HFFc6 (cell line): ENCODE results near the gene MAP2K5. TPM values are rescaled to one million over a fixed set of nuclear protein-coding genes. Genes with fewer than 3 reads are reported as not detected.
A peak's percentile ranks its signal among the peaks of the same experiment; 100 is the strongest.

Experiments used
- DNase-seq: peaks from one replicate; pipeline ENCODE4 v3.0.0-alpha.2; 2018
- H3K27ac Mint-ChIP-seq: 2 replicates; pipeline ENCODE4 v1.8.0; 2020; ENCODE audit warnings: mild to moderate bottlenecking, mixed read lengths
- H3K27me3 Mint-ChIP-seq: 2 replicates; pipeline ENCODE4 v1.8.0; 2021; ENCODE audit warnings: mild to moderate bottlenecking, moderate library complexity, mixed read lengths; ENCODE audit not compliant: insufficient read depth
- H3K36me3 Mint-ChIP-seq: 2 replicates; pipeline ENCODE4 v1.8.0; 2021; ENCODE audit warnings: low read depth, mixed read lengths
- H3K4me1 Mint-ChIP-seq: 2 replicates; pipeline ENCODE4 v1.8.0; 2020; ENCODE audit warnings: low read depth, mixed read lengths
- H3K4me3 Mint-ChIP-seq: 2 replicates; pipeline ENCODE4 v1.8.0; 2020; ENCODE audit warnings: mild to moderate bottlenecking, moderate library complexity, mixed read lengths
- H3K9me3 Mint-ChIP-seq: 2 replicates; pipeline ENCODE4 v1.8.0; 2020; ENCODE audit warnings: mild to moderate bottlenecking, mixed read lengths
- total RNA-seq, 6 experiments: library from RNA; stranded (reverse); fragmentation: NEBNext Ultra II Directional; extraction: Animal tissue kit (Norgen Biotek cat#: 25700); gene quantifications; 2 replicates in 1 of 6; 3 replicates in 5 of 6; pipeline ENCODE4 v1.2.3, GENCODE V29; 2021
- TF ChIP-seq, protein P1 (sequence below): fragments of 200-600 bp; sonication (generic); IDR thresholded peaks from 2 replicates; pipeline ENCODE4 v1.5.0; 2021; ENCODE audit warnings: antibody characterized with exemption, mild to moderate bottlenecking

MAP2K5 gene
- total RNA-seq, 6 experiments from 2014 or later = 10.2 to 14.3 (median 13.3) TPM

DNA sequence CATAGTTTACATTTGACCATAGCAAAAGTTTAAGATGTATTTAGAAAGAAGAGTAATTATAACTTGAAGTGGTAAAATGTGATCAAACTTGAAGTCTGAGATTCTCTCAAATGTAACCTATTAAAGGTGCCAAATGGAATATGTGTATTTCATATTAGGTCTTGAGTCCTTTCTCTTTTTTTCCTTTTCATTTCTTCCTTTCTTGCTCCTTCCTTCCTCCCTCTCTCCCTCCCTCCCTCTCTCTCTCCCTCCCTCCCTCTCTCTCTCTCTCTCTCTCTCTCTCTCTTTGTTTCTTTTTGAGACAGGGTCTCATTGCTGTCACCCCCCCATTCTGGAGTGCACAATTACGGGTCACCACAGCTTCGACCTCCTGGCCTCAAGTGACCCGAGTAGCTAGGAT lies 47.7 kb downstream of the MAP2K5 start:
- H3K9me3 Mint-ChIP-seq = no peaks in the 10 kb centered on the region
- no peak for DNase-seq
- no peak overlapping the region for H3K27ac Mint-ChIP-seq

DNA sequence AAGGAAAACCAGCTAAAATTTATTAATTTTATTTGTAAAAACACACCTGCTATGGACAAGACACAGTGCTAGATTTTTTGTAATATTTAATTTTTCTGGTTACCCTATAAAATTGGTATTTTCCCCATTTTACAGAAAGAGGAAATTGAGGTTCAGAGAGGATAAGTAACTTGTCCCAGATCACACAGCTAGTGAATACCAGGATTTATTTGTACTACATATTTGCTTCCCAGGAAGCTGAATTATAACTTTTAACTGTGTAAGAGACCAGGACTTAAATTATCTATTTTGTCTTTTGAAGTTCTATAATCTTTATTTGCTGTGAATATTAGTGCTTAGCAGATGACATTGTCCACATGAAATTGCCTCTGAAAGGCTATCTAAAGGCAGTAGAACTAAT lies 49.7 kb downstream of the MAP2K5 start:
- TF ChIP-seq, protein P1, sequence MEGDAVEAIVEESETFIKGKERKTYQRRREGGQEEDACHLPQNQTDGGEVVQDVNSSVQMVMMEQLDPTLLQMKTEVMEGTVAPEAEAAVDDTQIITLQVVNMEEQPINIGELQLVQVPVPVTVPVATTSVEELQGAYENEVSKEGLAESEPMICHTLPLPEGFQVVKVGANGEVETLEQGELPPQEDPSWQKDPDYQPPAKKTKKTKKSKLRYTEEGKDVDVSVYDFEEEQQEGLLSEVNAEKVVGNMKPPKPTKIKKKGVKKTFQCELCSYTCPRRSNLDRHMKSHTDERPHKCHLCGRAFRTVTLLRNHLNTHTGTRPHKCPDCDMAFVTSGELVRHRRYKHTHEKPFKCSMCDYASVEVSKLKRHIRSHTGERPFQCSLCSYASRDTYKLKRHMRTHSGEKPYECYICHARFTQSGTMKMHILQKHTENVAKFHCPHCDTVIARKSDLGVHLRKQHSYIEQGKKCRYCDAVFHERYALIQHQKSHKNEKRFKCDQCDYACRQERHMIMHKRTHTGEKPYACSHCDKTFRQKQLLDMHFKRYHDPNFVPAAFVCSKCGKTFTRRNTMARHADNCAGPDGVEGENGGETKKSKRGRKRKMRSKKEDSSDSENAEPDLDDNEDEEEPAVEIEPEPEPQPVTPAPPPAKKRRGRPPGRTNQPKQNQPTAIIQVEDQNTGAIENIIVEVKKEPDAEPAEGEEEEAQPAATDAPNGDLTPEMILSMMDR = no peak
- DNase-seq = no peak
- Mint-ChIP-seq H3K4me3 (no peak overlapping the region), H3K27ac (no peak overlapping the region), H3K36me3 (peaks cover 20% of the 10 kb centered on the region), H3K27me3 (no peaks in the 10 kb centered on the region; the same call in 1 of the 2 replicates), H3K9me3 (no peaks in the 10 kb centered on the region), H3K4me1 (peaks cover 11% of the 10 kb centered on the region)

More for the DNA sequence above, 47.7 kb downstream of the MAP2K5 start:
- Mint-ChIP-seq H3K4me3 (no peak overlapping the region), H3K36me3 (peaks cover 16% of the 10 kb centered on the region), H3K4me1 (peaks cover 11% of the 10 kb centered on the region), H3K27me3 (no peaks in the 10 kb centered on the region)
- TF ChIP-seq, protein P1 = no peak

DNA sequence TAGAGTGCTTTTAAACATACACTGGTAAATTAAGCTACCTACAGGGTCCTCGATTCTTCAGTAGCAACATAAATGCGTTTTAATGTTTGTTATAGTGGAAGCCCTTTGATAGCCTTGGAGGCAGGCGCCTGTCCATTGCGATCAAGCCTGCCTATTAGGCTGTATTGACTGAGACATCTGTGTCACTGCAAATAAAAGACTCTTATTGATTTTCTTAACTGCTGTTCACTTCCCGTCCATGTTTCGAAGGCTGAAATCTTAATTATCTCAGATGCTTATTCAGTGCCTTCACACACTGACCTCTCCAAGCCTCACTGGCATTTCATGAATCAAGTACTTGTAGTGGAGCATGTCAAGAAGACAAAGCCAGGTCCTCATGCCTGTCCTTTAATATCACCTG lies 51.1 kb downstream of the MAP2K5 start:
- Mint-ChIP-seq H3K27me3 (no peaks in the 10 kb centered on the region; the same call in 1 of the 2 replicates), H3K4me3 (no peak overlapping the region), H3K36me3 (peaks cover 12% of the 10 kb centered on the region), H3K4me1 (peaks cover 11% of the 10 kb centered on the region), H3K27ac (no peak overlapping the region), H3K9me3 (no peaks in the 10 kb centered on the region)
- no peak for DNase-seq
- TF ChIP-seq, protein P1 = no peak

DNA sequence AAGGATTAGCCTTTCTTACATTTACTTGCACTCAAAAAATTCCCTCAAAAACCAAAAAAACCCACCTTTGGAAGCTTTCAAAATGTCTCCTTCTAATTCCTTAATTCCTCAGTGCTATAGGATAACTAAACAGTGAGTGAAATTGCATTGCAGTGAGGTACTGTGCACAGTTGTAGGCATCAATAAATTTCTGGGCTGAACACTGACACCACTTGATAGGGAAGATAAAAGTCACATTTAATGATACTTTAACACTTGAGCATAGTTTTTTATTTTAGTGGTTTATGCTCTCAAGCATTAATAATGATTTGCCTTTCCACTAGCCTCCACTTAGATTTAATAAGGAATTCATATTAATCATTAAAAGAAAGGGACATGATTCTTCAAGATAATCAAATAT lies 52.3 kb downstream of the MAP2K5 start:
- DNase-seq = no peak
- no peak overlapping the region for H3K27ac Mint-ChIP-seq
- no peaks in the 10 kb centered on the region for H3K9me3 Mint-ChIP-seq
- TF ChIP-seq, protein P1 = no peak
- H3K4me3 Mint-ChIP-seq = no peak overlapping the region
- H3K36me3 Mint-ChIP-seq = peaks cover 14% of the 10 kb centered on the region
- H3K4me1 Mint-ChIP-seq = peaks cover 11% of the 10 kb centered on the region
- no peaks in the 10 kb centered on the region; the same call in 1 of the 2 replicates for H3K27me3 Mint-ChIP-seq

DNA sequence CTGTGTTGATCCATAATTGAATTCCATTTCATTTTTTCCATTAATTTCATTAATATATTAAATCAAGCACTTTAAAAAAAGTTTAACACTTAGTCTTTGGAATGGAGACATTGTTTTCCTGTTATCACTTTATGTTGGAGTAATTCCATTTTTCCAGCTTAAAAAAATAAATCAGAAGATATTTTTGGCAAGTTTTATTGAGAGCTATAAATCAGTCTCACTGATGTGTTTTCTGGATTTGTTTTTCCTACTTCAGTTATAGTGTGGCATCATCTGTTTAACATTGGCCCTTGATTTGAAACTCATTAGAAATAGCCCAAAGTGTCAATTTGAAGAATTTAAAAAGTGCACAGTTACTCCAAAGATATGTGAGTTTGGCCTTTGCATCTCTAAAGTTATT lies 53.1 kb downstream of the MAP2K5 start:
- Mint-ChIP-seq H3K36me3 (peaks cover 14% of the 10 kb centered on the region), H3K9me3 (no peaks in the 10 kb centered on the region), H3K27me3 (no peaks in the 10 kb centered on the region; the same call in 1 of the 2 replicates), H3K4me3 (no peak overlapping the region), H3K27ac (no peak overlapping the region), H3K4me1 (peaks cover 18% of the 10 kb centered on the region)
- TF ChIP-seq, protein P1 = no peak
- DNase-seq = no peak

DNA sequence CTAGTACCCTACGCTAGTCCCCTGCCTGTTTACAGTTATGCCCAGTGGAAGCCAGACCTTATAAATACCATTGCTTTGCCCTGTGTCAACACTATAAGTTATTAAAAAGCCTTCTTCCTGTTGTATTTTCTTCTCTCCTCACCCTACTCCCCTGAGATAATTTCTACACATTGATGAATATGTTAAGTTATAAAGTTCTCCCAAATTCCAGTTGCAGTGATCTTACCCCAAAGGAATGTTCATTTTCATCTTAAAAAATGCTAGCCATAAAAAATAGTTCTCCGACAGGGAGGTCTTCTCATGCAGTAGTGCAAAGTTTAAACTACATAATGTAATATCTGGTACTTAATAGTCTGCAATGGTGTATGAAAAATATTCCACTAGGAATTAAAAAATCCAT lies 58.6 kb downstream of the MAP2K5 start:
- no peak for DNase-seq
- Mint-ChIP-seq H3K27ac (peak overlapping the region; percentile 6; the same call in 1 of the 2 replicates), H3K9me3 (no peaks in the 10 kb centered on the region), H3K4me1 (peaks cover 20% of the 10 kb centered on the region), H3K4me3 (peak overlapping the region; percentile 6; the same call in 1 of the 2 replicates), H3K27me3 (no peaks in the 10 kb centered on the region; the same call in 1 of the 2 replicates), H3K36me3 (peaks cover 11% of the 10 kb centered on the region)
- TF ChIP-seq, protein P1 = no peak
